ENCODE data around the gene EID2B.

The EID2B gene

GRCh38 chr19:39497996-39498797 lies 34.5 kb downstream of the EID2B start (continued):
- no peak for TF ChIP-seq ZNF449 (tag by site-specific recombination; IDR thresholded peaks at IDR 0.05)
- no peak for TF ChIP-seq REST (tag by site-specific recombination; IDR thresholded peaks at IDR 0.05)
- no peak for TF ChIP-seq ZNF548 (tag by site-specific recombination; IDR thresholded peaks at IDR 0.05)
- peak; percentile 57; the same call in 1 of the 2 replicates for TF ChIP-seq ZNF146 (tag by site-specific recombination; IDR thresholded peaks at IDR 0.05)
- peak; percentile 81 for TF ChIP-seq ZNF692 (tag by site-specific recombination; IDR thresholded peaks at IDR 0.05)
- peak; percentile 12; the same call in 1 of the 2 replicates for TF ChIP-seq EGR2 (tag by site-specific recombination; IDR thresholded peaks at IDR 0.05; ENCODE audit: low read depth)
- TF ChIP-seq SP3 (tag by site-specific recombination; IDR thresholded peaks at IDR 0.05) = peak; percentile 79
- 0 out of 2 replicates have a peak, but pooled peaks have one; percentile 84 for TF ChIP-seq ZNF776 (tag by site-specific recombination; IDR thresholded peaks at IDR 0.05; ENCODE audit: borderline replicate concordance)
- no peak for TF ChIP-seq ZNF658 (tag by site-specific recombination; IDR thresholded peaks at IDR 0.05)
- peak; percentile 79; the same call in 1 of the 2 replicates for TF ChIP-seq KLF9 (tag by site-specific recombination; IDR thresholded peaks at IDR 0.05; ENCODE audit: low read depth)
- TF ChIP-seq ZNF433 (tag by site-specific recombination; IDR thresholded peaks at IDR 0.05; ENCODE audit: low read depth) = no peak
- no peak for TF ChIP-seq SETDB1 (IDR thresholded peaks at IDR 0.05; ENCODE audit: insufficient read length, low read length)
- no peak for TF ChIP-seq ZNF112 (tag by site-specific recombination; IDR thresholded peaks at IDR 0.05)
- 0 out of 2 replicates have a peak, but pooled peaks have one; percentile 81 for TF ChIP-seq ZNF391 (tag by site-specific recombination; IDR thresholded peaks at IDR 0.05; ENCODE audit: borderline replicate concordance, low read depth)
- no peak for TF ChIP-seq PRDM2 (tag by site-specific recombination; IDR thresholded peaks at IDR 0.05; ENCODE audit: borderline replicate concordance)
- no peak for TF ChIP-seq ZNF362 (tag by site-specific recombination; IDR thresholded peaks at IDR 0.05)
- no peak for TF ChIP-seq ZNF223 (tag by site-specific recombination; IDR thresholded peaks at IDR 0.05)
- TF ChIP-seq ZFHX2 (tag by site-specific recombination; conservative IDR thresholded peaks at IDR 0.05) = peak; percentile 64
- TF ChIP-seq ZNF660 (tag by site-specific recombination; IDR thresholded peaks at IDR 0.05) = peak; percentile 29
- peak; percentile 71 for TF ChIP-seq ZSCAN4 (tag by site-specific recombination; IDR thresholded peaks at IDR 0.05)
- TF ChIP-seq ZNF248 (tag by site-specific recombination; IDR thresholded peaks at IDR 0.05) = no peak
- peak; percentile 73 for TF ChIP-seq ZNF629 (tag by site-specific recombination; IDR thresholded peaks at IDR 0.05)
- TF ChIP-seq ZNF600 (tag by site-specific recombination; IDR thresholded peaks at IDR 0.05) = peak; percentile 94
- peak; percentile 98 for TF ChIP-seq ZNF2 (tag by site-specific recombination; IDR thresholded peaks at IDR 0.05)
